Suppressor macrophage treated with lipopolysaccharide for 1 hour (primary cell): ENCODE results near the gene TNFRSF14.

Experiments
- DNase-seq, 3 donors: peaks; one replicate each; pipeline ENCODE4 v3.0.0-alpha.2; 2020 to 2022

The TNFRSF14 gene

DNA sequence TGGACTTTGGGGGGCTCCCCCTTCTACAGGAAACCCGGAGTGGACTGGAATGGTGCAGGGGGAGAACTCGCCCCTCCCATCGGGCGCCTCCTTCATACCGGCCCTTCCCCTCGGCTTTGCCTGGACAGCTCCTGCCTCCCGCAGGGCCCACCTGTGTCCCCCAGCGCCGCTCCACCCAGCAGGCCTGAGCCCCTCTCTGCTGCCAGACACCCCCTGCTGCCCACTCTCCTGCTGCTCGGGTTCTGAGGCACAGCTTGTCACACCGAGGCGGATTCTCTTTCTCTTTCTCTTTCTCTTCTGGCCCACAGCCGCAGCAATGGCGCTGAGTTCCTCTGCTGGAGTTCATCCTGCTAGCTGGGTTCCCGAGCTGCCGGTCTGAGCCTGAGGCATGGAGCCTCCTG, at the start of gene TNFRSF14:
Gene TNFRSF14, plus strand, starts transcription at position 95 of the 401 bp plus-strand sequence. Its CDS starts 294 bp downstream, at position 389.
- DNase-seq = peak; percentile 80 to 88 (median 86)

DNA sequence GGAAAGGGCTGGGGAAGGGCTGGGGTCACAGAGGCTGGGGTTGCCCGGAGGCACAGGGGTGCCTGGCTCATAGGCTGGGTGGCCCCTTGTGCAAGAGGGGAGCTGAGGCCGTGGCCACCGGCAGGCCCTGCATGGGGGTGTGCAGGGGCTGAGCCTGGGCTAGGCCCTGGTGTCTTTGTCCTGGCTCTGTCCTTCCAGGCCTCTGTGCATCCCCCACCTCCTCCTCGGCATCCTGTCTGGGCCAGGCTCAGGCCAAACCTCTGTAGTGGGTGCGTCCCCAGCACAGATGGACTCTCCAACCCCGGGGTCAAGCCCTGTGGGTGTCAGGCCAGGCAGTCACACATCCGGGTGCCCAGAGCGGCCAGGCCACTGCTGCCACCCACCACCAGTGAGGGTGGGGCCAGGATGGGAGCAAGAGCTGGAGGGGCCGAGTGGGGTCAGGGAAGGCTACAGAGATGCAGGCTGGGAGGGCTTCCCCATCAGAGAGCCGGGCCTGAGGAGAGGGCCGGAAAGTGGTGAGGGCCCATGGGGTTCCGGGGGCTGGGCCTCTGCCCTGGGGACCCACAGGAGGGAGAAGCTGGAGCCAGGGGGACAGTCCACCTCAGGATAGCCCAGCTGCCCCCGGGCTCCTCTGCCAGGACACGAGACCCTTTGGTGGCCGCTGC, 49.1 kb upstream of the TNFRSF14 start:
- DNase-seq = no peak

DNA sequence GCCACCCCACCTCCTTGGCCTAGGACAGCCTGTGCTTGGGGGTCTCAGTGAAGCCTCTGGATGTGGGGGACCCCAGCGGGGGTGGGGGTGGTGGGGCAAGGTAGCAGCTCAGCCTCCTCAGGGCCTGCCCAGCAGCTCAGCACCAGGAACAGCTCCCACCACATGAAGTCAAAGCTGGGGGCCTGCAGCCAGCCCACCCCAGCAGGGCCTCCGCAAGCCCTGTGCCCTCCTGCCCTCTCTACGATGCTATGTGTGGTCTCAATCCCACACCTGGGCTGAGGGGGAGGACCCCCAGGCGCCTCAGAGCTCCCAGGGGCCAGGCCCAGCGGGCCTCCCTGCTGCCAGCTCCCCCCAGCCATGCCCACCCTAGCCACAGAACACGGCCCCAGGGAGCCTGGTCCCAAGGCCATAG, 48.4 kb upstream of the TNFRSF14 start:
- DNase-seq = no peak

DNA sequence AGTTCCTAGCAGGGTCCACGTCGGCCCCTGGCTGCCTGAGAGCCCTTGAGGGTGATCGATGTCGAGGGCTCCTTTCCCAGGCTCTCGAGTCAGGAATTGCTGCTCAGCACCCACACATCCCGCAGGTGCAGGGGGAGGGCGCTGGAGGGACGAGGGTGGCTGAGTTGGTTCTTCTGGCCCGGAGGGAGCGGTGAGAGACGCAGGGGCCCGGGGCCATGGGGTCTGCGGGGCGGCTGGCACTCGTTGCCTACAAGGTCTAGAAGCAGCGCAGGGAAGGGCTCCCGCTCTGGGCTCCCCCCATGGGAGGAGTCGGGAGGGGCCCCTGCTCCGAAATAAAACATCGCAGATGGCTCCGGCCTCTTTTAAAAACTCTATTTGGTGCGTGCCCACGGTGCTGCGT, 48.0 kb upstream of the TNFRSF14 start:
- DNase-seq = no peak

DNA sequence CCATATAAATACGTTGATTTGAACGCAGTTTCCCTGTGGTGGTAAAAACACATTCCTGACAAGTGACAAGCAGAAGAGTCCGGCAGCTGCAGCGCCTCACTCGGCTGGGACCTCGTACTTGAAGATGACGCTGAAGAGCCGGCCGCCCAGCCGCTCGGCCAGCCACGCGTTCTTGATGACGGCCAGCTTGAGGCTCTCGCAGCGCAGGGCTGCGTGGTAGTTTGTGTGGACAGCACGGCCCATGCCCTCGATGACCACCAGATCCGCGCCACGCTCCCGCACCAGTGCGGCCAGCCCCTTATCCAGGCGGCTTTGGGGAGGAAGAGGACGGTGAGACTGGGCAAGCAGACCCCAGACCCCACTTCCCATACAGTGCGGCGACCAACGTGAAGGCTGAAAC, 47.4 kb upstream of the TNFRSF14 start:
- DNase-seq = no peak

DNA sequence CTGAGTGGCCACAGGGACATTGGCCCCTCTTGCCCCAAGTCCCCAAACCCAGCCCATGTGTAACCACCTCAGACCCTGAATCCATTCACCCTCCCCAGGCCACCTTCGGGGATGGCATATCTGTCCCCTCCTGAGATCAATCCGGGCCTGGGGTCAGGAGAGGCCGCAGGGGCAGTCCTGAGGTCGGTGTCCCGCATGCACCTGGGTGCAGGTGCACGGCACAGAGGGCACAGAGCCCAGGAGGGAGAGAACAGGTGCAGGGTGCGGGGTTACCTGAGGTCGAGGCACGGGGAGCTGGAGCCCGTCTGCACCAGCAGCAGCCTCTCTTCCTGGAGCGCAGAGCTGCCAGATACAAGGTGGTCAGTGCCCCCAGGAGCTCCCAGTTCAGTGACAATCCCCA, 46.6 kb upstream of the TNFRSF14 start:
- DNase-seq = no peak

DNA sequence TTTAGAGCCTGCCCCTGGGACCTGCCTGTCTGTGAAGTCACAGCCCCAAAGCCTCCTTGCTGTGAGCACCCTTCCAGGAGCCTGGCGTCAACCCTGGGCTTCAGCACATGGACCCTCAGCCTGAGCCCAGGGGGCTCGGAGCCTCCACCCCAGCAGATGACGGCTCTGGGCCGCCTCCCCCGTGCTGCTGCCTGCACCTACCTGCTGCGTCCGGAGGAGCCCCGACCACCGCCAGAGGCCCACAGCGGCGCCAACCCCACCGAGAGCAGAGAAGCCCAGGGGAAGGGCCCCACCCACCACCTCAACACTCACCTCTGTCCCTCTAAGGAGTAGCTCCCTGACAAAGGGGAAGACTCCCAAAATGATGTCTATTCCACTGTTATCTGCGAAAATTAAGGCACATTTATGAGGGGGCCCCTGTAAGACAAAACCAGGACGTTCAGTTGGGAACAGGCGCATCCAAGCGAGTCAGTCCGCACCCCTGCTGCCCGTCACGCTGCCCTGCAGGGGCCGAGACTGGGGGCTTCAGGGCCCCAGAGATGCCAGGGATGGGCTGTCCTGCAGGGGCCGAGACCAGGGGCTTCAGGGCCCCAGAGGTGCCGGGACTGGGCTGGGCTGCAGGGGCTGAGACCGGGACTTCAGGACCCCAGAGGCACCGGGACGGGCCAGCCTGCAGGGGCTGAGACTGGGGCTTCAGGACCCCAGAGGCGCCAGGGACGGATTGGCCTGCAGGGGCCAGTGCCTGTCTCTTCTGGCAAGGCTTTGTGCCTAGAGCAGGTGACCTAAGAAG, 45.6 kb upstream of the TNFRSF14 start:
- DNase-seq = no peak

DNA sequence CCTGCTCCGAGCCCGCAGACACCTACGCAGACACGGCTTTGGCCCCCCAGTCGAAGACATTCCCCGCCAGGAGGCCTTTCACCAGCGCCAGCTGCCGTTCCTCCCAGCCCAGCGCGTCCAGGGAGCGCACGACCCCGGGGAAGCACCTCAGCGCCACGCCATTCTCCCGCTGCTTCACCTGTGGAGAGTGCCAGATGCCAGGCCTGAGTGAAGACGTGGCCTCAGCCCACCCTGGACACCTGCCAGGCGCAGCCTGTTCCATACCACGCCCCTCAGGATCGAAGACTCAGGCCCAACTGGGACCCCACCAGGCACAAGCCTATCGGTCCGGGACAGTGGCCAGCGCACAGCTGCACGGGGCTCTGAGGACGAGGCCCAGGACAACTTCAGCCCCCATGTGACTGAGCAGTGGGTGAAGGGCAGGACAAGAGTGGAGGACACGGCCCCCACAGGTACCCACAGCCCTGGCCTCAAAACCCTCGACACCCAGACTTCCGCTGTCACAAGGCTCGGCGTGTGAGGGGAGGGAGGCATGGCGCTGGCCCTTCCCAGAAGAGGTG, 43.2 kb upstream of the TNFRSF14 start:
- DNase-seq = no peak

DNA sequence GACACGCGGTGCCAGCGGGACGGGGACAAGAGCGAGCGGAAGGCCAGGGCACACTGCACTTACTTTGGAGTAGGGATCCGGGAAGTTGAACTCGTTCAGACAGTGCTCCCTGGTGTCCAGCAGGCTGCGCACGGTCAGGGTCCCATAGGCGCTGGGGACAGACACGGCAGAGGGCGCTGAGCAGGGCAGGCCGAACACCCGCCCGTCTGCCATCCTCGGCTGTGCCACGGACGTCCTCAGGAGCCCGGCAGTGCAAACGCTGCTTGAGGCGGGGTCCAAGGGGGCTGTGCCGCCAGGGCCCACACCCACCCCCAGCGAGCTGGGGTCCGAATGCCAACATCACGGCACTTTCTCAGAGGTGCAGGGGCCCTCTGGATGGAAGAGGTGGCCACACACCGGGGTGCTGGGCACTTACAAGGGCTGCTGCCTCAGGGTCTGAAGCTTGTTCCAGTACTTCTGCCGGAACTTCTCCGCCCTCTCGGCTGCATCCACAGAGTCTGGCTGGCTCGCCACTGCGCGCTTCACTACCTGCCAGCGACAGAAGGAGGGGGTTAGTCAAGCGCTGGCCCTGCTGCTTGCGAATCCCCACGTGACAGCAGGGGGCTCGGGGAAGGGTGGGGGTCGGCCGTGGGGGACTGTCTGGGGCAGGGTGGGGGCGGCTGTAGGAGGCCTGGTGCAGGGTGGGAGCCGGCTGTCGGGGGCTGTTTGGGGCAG, 42.1 kb upstream of the TNFRSF14 start:
- DNase-seq = no peak

DNA sequence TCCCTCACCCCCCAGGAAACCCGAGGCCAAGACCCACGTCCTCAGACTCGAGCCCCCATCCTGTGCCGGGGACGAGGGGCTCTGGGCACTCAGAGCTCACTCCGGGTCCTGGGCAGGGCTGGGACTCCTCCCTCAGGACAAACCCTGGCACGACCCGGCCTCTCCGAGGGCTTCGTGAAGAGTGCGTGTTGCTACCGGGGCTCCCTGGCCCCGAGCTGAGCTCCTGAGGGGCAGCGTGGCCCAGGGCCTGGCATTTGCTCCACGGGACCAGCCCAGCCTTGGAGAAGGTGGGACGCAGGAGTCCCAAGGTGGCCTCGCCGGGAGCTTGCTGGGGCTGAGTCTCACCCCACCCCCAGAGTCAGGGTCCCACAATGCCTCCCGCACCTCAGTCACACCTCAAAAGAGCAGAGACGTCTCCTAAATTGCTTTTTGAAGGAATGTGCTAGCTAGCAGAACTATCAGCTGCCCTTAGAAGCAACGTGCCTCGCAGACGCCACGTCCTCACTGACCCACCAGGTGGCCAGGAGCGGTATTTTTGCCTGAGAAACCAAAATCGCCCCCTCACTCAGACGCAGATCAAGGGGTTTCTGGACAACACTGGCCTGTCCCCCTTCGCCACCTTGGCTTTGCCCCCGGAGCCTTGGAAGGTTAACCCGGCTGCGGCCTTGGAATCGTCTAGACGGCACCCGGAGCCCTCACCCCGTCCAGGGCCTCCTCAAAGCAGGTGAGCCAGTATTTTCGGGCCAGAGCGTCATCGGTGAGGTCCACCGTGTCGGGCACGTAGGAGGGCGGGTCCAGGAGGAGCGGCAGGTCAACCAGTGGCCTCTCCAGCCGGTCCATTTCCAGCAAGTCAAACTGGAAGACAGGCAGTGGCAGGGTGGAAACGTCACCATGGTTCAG, 41.1 kb upstream of the TNFRSF14 start:
- DNase-seq = no peak

DNA sequence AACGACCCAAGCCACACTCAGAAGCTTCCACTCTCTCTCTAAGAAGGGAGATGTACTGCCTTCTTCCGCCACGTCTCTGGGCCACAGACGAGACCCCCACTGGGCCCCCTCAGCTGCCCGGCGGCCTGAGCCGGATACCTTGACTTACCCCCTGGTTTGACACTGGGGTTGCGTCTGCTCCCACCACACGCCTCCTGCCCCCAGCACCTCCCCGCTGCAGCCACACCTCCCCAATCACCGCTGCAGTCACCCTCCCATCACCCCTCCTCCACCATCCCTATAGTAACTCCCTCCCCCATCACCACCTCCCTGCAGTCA, 40.4 kb upstream of the TNFRSF14 start:
- DNase-seq = no peak

DNA sequence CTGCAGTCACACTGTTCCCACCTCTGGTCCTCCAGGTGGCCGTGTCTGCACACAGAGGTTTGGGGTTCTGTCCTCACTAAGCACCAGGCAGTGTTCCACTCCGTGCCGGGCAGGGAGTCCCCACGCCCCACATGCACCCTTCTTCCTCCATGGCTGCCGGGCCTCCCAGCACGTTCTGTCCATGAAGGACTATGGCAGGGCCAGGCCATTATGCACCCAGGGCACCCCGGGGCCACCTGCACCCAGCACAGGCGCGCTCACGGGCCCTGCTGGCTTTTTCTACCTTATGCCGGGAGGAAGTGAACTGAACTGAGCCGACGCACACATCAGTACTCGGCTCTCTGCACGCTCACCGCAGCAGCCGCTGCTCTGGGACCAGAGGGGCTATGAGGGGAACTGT, 40.0 kb upstream of the TNFRSF14 start:
- DNase-seq = no peak

DNA sequence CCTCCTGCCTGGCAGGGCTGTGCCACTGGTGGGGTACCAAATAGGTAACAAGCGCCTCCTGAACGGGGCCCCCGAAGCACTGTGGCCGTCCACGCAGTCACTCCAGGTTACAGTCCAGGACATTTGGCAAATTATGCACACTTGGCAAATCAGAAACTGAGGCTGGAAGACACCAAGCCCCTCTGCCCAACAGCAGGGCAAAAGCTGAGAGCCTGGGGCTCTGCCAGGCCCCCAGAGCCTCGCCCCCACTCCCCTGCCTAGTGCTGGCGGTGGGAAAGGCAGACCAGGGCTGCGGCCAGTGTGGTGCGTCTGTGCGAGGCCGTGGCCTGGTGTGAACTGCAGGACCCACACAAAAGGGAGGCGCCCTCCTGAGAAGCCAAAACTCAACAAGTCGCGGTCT, 39.2 kb upstream of the TNFRSF14 start:
- DNase-seq = no peak

DNA sequence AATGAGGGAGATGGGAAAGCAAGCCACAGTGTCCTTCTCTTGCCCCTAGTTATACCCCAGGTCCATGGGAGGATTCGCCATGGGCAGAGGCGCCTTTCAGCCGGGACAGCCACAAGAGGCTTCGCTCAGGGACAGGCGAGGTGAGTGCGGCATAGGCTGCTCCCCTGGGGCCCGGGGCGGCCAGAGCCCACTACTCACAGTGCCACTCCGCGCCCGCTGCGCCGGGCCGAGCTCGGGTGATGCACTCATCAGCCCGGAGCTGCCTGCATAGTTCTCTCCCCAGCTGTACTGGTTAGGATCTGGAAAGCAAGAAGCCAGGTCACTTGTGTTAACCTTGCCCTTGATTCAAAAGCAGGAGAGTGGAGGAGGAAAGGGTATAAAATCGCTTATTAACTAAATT, 38.2 kb upstream of the TNFRSF14 start:
- DNase-seq = no peak

DNA sequence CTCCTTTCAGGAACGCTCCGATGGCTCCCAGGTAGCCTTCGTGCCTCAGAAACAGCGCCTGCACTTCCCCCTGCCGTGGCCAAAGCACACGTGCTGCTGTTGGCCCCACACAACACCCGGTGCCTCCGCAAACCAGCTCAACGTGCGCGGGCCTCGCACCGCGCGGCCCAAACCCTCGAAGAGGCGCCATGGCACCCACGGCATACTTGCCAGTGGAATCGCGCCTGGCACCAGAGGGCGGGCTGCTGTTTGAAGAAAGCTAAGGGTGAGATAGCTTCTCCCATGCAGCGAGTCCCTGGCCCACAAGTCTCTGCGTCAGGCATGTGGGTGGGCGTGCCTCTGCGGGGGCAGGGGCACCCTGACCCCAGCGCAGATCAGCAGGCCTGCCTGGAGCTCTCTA, 37.6 kb upstream of the TNFRSF14 start:
- no peak for DNase-seq

DNA sequence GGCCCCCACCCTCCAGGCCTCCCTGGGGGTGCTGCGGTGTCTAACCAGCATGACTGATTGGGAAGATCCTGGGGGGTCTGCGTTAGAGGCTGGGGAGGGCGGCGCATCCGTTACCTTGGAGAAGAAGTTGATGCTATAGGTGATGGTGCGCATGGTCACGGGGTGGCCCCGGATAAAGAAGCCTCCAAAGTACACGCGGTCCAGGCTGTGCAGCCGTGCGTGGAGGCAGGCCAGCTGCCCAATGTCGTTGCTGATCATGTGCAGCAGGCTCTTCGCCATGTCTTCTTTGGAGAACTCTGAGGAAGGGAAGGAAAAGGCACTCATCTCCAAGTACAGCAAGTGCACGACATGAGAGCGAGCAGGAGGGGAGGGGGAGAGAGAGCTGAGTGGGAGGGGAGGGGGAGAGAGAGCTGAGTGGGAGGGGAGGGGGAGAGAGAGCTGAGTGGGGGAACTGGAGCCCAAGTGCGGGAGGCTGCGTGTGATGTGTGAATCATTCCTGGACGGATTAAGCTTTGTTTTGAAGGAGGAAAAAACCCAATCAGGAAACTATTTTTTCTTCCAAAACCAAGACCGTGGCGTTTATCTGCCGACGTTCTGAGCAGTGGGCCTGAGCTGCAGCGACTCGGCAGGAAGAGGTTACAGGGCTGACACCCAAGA, 37.0 kb upstream of the TNFRSF14 start:
- DNase-seq = no peak

DNA sequence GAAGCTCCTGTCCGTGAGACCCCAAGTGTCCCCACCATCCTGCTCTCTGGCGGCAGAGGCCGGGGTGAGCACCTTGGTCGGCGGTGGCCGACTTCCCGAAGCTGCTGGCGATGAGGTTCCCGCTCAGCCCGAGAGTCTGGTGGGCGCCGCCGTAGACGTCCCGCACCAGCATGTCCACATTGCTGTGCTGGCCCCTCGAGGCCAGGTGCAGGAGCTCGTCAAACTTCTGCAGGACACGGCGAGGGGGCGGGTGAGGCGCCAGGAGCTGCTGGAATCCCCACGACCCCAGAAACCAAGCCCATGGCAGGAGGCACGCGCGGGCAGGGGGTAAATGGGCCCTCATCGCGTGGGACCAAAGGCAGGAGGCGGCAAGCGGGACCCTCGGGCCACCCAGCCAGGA, 36.4 kb upstream of the TNFRSF14 start:
- DNase-seq = no peak

DNA sequence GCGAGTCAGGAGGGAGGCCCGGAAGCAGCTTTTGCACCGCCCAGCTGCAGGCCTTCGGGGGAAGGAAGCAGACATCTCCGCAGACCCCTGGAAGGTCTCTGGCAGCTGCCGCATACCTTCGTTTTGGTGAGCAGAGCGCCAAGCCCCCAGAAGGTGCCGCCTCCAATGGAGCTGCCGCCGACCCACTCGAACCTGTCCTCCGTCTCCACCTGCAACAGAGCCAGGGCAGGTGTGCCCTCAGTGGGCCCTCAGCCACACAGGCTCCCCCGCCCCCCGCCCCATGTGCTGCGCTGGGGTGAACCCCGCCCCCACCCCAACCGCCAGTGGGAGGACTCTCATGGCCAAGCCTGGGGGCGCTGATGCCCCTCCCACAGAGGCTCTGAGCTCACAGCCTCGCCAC, 36.0 kb upstream of the TNFRSF14 start:
- no peak for DNase-seq

DNA sequence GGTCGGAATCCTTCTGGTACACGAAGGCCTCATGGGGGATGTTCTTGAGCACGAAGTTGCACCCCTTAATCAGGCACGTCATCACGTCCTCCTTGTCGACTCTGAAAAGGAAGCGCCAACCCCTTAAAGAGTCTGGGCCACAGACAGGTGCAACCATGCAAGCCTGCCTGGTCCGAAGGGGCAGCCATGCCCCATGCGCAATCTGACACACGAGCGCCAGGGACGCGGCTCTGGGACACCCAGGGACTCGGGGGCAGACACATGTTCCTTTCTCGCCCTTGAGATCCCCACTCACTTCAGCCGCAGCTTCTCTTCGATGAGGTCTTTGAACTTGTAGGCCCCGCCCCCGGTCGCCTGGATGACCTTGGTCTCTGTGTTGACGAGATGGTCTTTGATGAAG, 35.4 kb upstream of the TNFRSF14 start:
- DNase-seq = no peak

DNA sequence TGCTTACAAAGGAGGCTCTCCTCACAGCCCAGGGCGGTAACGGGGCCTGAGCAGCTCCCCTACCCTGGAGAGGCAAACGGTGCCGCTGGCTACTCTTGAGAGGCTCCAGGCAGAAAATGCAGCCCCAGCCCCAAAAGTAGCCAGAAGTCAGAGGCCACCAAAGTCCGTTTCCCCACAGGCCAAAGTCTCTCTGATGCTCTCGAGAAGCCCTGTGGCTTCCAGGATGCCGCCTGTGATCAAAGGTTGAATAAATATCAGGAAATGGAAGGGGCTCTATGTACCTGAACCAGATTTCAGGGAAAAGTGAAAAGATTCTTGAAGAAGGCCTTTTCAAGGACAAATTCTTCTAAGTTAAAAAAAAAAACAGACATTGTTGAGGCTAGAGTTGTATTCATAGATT, 33.9 kb upstream of the TNFRSF14 start:
- DNase-seq = no peak

DNA sequence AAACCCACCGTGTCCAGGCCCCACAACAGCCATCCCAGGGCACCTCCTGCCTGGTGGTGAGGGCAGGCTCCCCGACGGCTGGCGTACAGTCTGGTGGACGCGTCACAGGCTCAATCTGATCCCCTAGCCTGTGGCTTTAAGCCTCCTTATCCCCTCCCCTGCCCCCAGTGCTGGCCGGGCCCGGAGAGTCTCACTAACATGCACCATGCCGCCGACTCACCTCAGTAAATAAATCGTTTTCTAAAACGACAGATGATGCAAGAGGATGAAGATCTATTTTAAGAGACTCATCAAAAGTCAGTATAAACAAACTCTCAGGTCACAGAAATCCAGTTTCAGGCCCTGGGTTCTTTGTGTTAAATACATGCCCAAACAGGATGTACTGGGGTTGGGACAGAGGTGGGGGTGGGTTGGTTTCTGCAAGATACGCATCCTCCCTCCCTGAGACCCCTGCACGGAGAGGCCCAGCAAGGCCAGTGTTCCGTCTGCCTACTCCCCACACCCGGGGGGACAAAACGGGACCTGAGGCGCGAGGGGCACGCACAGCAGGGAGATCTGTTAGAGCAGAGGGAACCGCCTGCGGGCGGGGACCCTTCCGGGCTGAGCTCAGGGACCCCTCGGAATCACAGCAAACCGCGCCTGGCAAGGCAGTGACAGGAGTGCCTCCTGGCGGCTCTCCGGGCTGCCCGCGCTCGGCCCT, 32.8 kb upstream of the TNFRSF14 start:
- no peak for DNase-seq
